C1 segment of cervical spinal cord (tissue), 14 donors: ENCODE results near the gene KCNK16.

ENCODE experiments used
- DNase-seq, 14 donors: peaks; one replicate each; lab custom pipeline; 2025; lab: John Stamatoyannopoulos, UW

KCNK16 gene

GRCh38 chr6:39276379-39276995 is 46.0 kb downstream of the KCNK16 start:
- DNase-seq: no peak

GRCh38 chr6:39274903-39275302 is 47.6 kb downstream of the KCNK16 start:
- no peak for DNase-seq

- DNase-seq: no peak
Observed at GRCh38 chr6:39274471-39274870, 48.0 kb downstream of the KCNK16 start.

GRCh38 chr6:39273406-39273821 is 49.1 kb downstream of the KCNK16 start:
- no peak for DNase-seq

- no peak for DNase-seq
Observed at GRCh38 chr6:39269961-39270360, 52.5 kb downstream of the KCNK16 start.

- DNase-seq: no peak
Observed at GRCh38 chr6:39268721-39269120, 53.8 kb downstream of the KCNK16 start.

GRCh38 chr6:39268171-39268570 is 54.3 kb downstream of the KCNK16 start:
- DNase-seq: no peak

GRCh38 chr6:39266782-39267355 is 55.6 kb downstream of the KCNK16 start:
- DNase-seq: no peak

GRCh38 chr6:39266375-39266774 is 56.1 kb downstream of the KCNK16 start:
- DNase-seq: no peak
